GM06990 (cell line): ENCODE data around the gene MEF2C.

Source experiments
- DNase-seq: peaks from one replicate; pipeline ENCODE4 v3.0.0-alpha.2; 2011; ENCODE audit not compliant: insufficient read length; ENCODE audit errors: extremely low read depth
- H3K27me3 ChIP-seq: replicated peaks from 2 replicates; pipeline ENCODE4 v1.6.0; 2011; ENCODE audit warnings: low read length; ENCODE audit not compliant: control insufficient read depth, insufficient read depth
- H3K36me3 ChIP-seq: 2 replicates; pipeline ENCODE4 v1.5.1; 2011; ENCODE audit warnings: low read length; ENCODE audit not compliant: control insufficient read depth, insufficient read depth
- H3K4me3 ChIP-seq: replicated peaks from 2 replicates; pipeline ENCODE4 v1.5.1; 2011; ENCODE audit warnings: low read depth, mild to moderate bottlenecking, control low read depth, low read length
- TF ChIP-seq, protein P1 (sequence below): IDR thresholded peaks from 2 replicates; pipeline ENCODE4 v1.5.1; 2011; ENCODE audit warnings: low read length, control low read depth, mild to moderate bottlenecking, inconsistent platforms; ENCODE audit not compliant: insufficient read depth, poor library complexity, severe bottlenecking

MEF2C gene

DNA sequence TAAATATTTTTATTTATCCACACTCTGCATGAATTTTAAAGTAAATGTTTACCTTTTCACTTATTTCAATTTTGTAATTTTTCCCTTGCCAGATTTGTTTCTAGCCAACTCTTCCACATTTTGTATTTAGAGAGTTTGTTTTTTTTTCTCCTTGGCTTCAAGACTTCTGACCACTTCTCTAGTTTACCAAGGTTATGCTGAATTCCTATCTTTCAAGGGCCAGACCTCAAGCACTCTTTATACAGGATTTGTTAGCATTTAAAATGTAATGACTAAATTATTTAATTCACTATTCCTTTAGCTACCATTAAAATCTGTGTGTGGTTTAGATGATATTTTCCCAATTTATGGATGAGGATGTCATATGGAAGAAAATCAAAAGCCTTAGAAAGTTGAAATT lies 42.5 kb downstream of the MEF2C start:
- TF ChIP-seq, protein P1, sequence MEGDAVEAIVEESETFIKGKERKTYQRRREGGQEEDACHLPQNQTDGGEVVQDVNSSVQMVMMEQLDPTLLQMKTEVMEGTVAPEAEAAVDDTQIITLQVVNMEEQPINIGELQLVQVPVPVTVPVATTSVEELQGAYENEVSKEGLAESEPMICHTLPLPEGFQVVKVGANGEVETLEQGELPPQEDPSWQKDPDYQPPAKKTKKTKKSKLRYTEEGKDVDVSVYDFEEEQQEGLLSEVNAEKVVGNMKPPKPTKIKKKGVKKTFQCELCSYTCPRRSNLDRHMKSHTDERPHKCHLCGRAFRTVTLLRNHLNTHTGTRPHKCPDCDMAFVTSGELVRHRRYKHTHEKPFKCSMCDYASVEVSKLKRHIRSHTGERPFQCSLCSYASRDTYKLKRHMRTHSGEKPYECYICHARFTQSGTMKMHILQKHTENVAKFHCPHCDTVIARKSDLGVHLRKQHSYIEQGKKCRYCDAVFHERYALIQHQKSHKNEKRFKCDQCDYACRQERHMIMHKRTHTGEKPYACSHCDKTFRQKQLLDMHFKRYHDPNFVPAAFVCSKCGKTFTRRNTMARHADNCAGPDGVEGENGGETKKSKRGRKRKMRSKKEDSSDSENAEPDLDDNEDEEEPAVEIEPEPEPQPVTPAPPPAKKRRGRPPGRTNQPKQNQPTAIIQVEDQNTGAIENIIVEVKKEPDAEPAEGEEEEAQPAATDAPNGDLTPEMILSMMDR = no peak
- Histone ChIP-seq H3K27me3 (no peaks in the 10 kb centered on the region), H3K4me3 (no peak overlapping the region), H3K36me3 (no peaks in the 10 kb centered on the region)
- DNase-seq = no peak

DNA sequence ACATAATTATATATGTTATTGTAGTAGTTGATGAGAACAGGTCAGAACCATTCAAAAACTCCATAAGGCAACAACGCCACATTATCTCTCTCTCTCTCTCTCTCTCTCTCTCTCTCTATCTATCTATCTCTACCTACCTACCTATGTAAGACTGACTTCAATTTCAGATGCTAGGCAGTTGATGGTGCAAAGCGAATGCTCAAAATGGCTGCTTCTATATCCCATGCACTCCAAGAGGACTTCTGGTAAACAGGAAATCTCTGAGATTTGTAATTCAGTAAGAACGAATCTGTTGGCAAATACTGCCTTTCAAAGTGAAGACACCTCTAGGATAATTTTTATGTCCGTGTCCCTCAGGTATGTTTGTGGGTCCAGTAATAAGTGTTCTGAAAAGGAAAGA lies 43.7 kb downstream of the MEF2C start:
- TF ChIP-seq, protein P1 = no peak
- H3K36me3 ChIP-seq = no peaks in the 10 kb centered on the region
- H3K27me3 ChIP-seq = no peaks in the 10 kb centered on the region
- no peak overlapping the region for H3K4me3 ChIP-seq
- DNase-seq = no peak

DNA sequence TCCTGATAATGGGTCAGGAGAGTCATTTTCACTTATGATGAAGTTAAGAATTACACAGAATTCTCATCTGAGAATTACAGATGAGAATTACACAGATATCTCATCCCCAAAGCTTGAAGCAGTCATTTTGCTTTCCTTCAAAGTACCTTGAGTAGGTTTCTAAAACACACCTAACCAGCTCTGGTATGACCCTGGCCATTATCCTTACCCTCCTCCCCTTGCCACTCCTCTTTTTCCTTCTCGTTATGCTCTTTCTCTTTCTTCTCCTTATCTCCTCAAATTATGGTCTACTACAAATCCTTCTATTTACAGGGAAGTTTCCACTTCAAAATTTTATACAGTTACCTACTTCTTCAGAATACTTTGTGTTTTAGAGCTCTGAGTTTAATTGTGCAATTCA lies 44.5 kb downstream of the MEF2C start:
- TF ChIP-seq, protein P1 = no peak
- Histone ChIP-seq H3K4me3 (no peak overlapping the region), H3K36me3 (no peaks in the 10 kb centered on the region), H3K27me3 (no peaks in the 10 kb centered on the region)
- DNase-seq = no peak

DNA sequence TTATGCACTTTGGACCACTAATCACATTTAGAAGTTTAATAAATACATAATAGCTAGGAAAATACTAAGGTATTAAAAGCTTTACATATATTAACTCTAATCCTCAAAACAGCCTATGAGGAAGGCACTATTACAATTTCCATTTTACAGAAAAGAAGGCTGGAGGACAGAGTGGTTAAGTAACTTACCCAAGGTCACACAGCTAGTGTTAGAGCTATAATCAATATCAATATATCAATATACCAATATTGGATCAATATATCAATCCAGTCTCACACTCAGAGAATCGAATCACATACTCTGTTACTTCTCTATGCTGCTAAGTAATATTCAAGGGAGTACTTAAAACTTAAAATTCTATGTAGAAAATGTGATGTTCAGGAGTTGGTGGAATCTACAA lies 45.2 kb downstream of the MEF2C start:
- no peak for DNase-seq
- no peak overlapping the region for H3K4me3 ChIP-seq
- no peaks in the 10 kb centered on the region for H3K36me3 ChIP-seq
- TF ChIP-seq, protein P1 = no peak
- no peaks in the 10 kb centered on the region for H3K27me3 ChIP-seq

DNA sequence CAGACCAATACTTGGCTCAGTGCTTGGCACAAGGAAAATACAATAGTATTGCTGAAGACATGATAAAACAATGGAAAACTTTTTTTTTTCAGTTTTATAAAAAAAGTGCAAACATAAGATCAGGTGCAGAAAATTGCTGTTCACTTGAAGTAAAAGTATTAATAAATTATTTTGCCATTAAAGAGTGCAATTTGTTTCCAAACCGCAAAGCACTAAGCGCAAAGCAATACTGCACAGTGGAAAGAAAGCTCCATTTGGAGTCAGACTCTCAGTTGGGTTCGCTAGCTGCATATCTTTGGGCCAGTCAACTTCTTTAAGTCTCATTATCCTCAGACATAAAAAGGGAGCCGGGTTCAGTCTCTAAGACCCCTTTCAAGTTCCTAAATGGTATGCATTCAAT lies 45.8 kb downstream of the MEF2C start:
- no peaks in the 10 kb centered on the region for H3K36me3 ChIP-seq
- TF ChIP-seq, protein P1 = no peak
- DNase-seq = no peak
- H3K27me3 ChIP-seq = no peaks in the 10 kb centered on the region
- peak overlapping the region; percentile 25 for H3K4me3 ChIP-seq

DNA sequence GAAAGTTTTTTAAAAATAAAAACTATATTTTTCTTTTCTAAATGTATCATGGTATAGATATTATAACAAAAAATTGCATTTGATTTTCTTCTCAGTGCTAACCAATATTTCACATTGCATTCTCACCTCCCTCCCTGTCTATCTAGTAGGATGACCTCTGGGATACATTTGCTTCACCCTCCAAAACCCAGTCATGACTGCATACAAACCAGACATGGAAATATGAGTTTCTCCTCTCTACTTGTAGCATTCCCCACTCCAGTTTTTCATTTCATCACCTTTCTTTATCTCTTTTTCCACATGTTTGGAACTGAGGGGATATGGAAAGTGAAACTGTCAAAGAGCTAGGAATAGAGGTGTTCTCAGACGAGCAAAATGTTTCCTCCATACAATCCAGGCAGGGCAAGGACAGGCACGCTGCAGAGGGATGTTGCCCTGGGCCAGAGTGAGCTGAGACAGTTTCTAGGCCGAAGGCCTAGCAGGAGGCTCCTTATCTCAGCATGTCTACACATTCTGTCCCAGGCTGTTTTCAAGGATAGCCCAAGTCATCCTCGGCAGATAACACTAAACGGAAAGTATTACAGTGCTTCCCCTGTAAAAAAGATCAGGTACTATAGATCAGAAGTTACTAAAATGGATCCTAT lies 46.7 kb downstream of the MEF2C start:
- H3K4me3 ChIP-seq = peak overlapping the region; percentile 37
- TF ChIP-seq, protein P1 = no peak
- no peak for DNase-seq
- H3K36me3 ChIP-seq = no peaks in the 10 kb centered on the region
- no peaks in the 10 kb centered on the region for H3K27me3 ChIP-seq
